Endothelial cell of umbilical vein (primary cell): ENCODE data around the gene LENEP. TPM values are rescaled to one million over a fixed set of nuclear protein-coding genes. Genes with fewer than 3 reads are reported as not detected.

Experiments used
- BruUV-seq: library from RNA; stranded (reverse); fragments of 400-500 nt; replicated peaks from 2 replicates; lab custom pipeline; 2021; lab: Mats Ljungman, UMichigan
- CTCF ChIA-PET: fragments of 300-600, 350-600 bp; sonication (Branson Sonifier 250); formaldehyde crosslinking; loops from one replicate; lab custom pipeline; 2021; ENCODE audit warnings: antibody characterized with exemption, inconsistent platforms; lab: Charles Lee
- POLR2A ChIA-PET: fragments of 300-600, 350-600 bp; sonication (Branson Sonifier 250); formaldehyde crosslinking; loops from one replicate; lab custom pipeline; 2021; ENCODE audit warnings: antibody characterized with exemption, inconsistent platforms; lab: Charles Lee
- DNase-seq: peaks from one replicate; pipeline ENCODE4 v3.0.0-alpha.2; 2011; ENCODE audit warnings: low read depth, low spot score
- FAIRE-seq: peaks from 2 replicates; lab custom pipeline; 2011; peaks lifted over from hg19 to GRCh38; lab: Jason Lieb, UNC
- H2AFZ ChIP-seq: 2 replicates; pipeline ENCODE4 v1.6.0; 2012; ENCODE audit warnings: low read depth, low read length, control low read depth, inconsistent platforms
- H3K27ac ChIP-seq: 2 replicates; pipeline ENCODE4 v1.5.1; 2011; ENCODE audit warnings: low read depth, mild to moderate bottlenecking, control low read depth, low read length, moderate library complexity; ENCODE audit not compliant: insufficient read depth
- H3K27me3 ChIP-seq, 2 experiments: 2 replicates each; pipeline versions ENCODE4 v1.6.0 to v1.6.1; 2011; ENCODE audit warnings: low read length in 2 of 2, mixed read lengths in 1 of 2; ENCODE audit not compliant: control insufficient read depth in 2 of 2, insufficient read depth in 2 of 2
- H3K36me3 ChIP-seq, 2 experiments: 2 replicates in 1 of 2; 3 replicates in 1 of 2; pipeline ENCODE4 v1.5.1; 2011; ENCODE audit warnings: low read length in 2 of 2, mild to moderate bottlenecking in 1 of 2, moderate library complexity in 1 of 2; ENCODE audit not compliant: control insufficient read depth in 2 of 2, insufficient read depth in 2 of 2; ENCODE audit errors: extremely low read depth in 1 of 2
- H3K4me1 ChIP-seq: 3 replicates; pipeline ENCODE4 v1.5.1; 2011; ENCODE audit warnings: mild to moderate bottlenecking, low read length; ENCODE audit not compliant: control insufficient read depth, insufficient read depth; ENCODE audit errors: extremely low read depth
- H3K4me2 ChIP-seq: 2 replicates; pipeline ENCODE4 v1.6.1; 2011; ENCODE audit warnings: low read length, control low read depth, mixed read lengths; ENCODE audit not compliant: insufficient read depth
- H3K4me3 ChIP-seq, 3 experiments: fragments of 200-600 bp in 1 of 3; sonication (generic), shearing (Covaris generic) in 1 of 3; replicated peaks in 1 of 3; 2 replicates each; pipeline ENCODE4 v1.5.1; 2011 to 2016; ENCODE audit warnings: control low read depth in 3 of 3, low read length in 3 of 3, mild to moderate bottlenecking in 2 of 3, inconsistent platforms in 1 of 3, low read depth in 1 of 3, moderate library complexity in 1 of 3; ENCODE audit not compliant: insufficient read depth in 1 of 3
- H3K79me2 ChIP-seq: 2 replicates; pipeline ENCODE4 v1.6.0; 2012; ENCODE audit warnings: low read length, inconsistent platforms; ENCODE audit not compliant: control insufficient read depth, insufficient read depth
- H3K9ac ChIP-seq: replicated peaks from 2 replicates; pipeline ENCODE3; 2011; ENCODE audit warnings: low read length, control low read depth; ENCODE audit not compliant: insufficient read depth; ENCODE audit errors: extremely low read depth
- H3K9me1 ChIP-seq: replicated peaks from 3 replicates; pipeline ENCODE4 v1.6.0; 2011; ENCODE audit warnings: mild to moderate bottlenecking, low read length; ENCODE audit not compliant: control insufficient read depth, insufficient read depth; ENCODE audit errors: extremely low read depth
- H3K9me3 ChIP-seq: replicated peaks from 2 replicates; pipeline ENCODE4 v1.5.1; 2012; ENCODE audit warnings: low read length, inconsistent platforms; ENCODE audit not compliant: control insufficient read depth, insufficient read depth
- H4K20me1 ChIP-seq: replicated peaks from 2 replicates; pipeline ENCODE3; 2011; ENCODE audit warnings: mild to moderate bottlenecking, low read length; ENCODE audit not compliant: control insufficient read depth, insufficient read depth; ENCODE audit errors: extremely low read depth
- EZH2 ChIP-seq: IDR thresholded peaks from 2 replicates; pipeline ENCODE4 v1.6.1; 2012; ENCODE audit warnings: borderline replicate concordance, low read depth, mild to moderate bottlenecking, moderate library complexity, low read length, inconsistent platforms; ENCODE audit not compliant: severe bottlenecking
- FOS ChIP-seq: IDR thresholded peaks from 2 replicates; pipeline ENCODE4 v1.6.1; 2011; ENCODE audit warnings: mild to moderate bottlenecking, low read length, moderate library complexity, borderline replicate concordance; ENCODE audit not compliant: insufficient read depth
- GATA2 ChIP-seq: IDR thresholded peaks from 2 replicates; pipeline ENCODE4 v1.7.0; 2011; ENCODE audit warnings: low read depth, mild to moderate bottlenecking, moderate library complexity, mixed read lengths, low read length; ENCODE audit not compliant: insufficient read length, insufficient read depth
- JUN ChIP-seq: IDR thresholded peaks from 2 replicates; pipeline ENCODE4 v1.6.1; 2011; ENCODE audit warnings: borderline replicate concordance, low read depth; ENCODE audit not compliant: insufficient read length, insufficient read depth
- MYC ChIP-seq: IDR thresholded peaks from one replicate; pipeline ENCODE4 v1.6.1; 2011; ENCODE audit warnings: mild to moderate bottlenecking, low read depth, low read length
- POLR2A ChIP-seq: IDR thresholded peaks from 2 replicates; pipeline ENCODE4 v1.6.1; 2012; ENCODE audit warnings: low read depth, mild to moderate bottlenecking, control low read depth, low read length
- POLR2AphosphoS5 ChIP-seq: IDR thresholded peaks from 2 replicates; pipeline ENCODE4 v1.6.1; 2012; ENCODE audit warnings: low read depth, mild to moderate bottlenecking, control low read depth, low read length, moderate library complexity; ENCODE audit not compliant: insufficient read depth
- dilution Hi-C: fragments of 300-500 bp; cut with MboI; formaldehyde crosslinking; loops from one replicate; pipeline ENCODE4 v1.15.0; 2019; ENCODE audit warnings: low sequenced_read_pairs; ENCODE audit not compliant: extremely low pct_ligation_motif_present
- intact Hi-C: fragments of 100-400 bp; cut with micrococcal nuclease; formaldehyde crosslinking; loops from one replicate; pipeline ENCODE4 v1.10.0; 2022
- polyA plus RNA-seq, 4 experiments: library from polyadenylated mRNA; depleted of rRNA in 3 of 4; stranded (reverse) in 3 of 4; unstranded in 1 of 4; fragments of >200 nt; gene quantifications; 2 replicates each; pipeline versions ENCODE4 v1.2.1 to v1.2.3, GENCODE V29; 2011 to 2012; ENCODE audit warnings: missing spikeins in 1 of 4
- total RNA-seq: library from RNA; stranded (reverse); gene quantifications from 2 replicates; pipeline ENCODE4 v1.2.3, GENCODE V29; 2021
- TF ChIP-seq, protein P1 (sequence below), 2 donors: IDR thresholded peaks; 1 replicate in 1 of 2; 2 replicates in 1 of 2; pipeline ENCODE4 v1.5.1; 2011; ENCODE audit warnings: low read length in 2 of 2, mild to moderate bottlenecking in 2 of 2, moderate library complexity in 2 of 2, control low read depth in 1 of 2, inconsistent platforms in 1 of 2, low read depth in 1 of 2; ENCODE audit not compliant: insufficient read depth in 1 of 2; ENCODE audit errors: extremely low read depth in 1 of 2
- TF ChIP-seq, protein P2 (sequence below): IDR thresholded peaks from 2 replicates; pipeline ENCODE4 v1.6.1; 2011; ENCODE audit not compliant: insufficient read depth, insufficient read length

Gene LENEP
- total and polyA plus RNA-seq, 2 donors (not counting 3 experiments of a cell fraction or from before 2014, with no cell fraction given), result 0.64 TPM; not detected in 1

DNA sequence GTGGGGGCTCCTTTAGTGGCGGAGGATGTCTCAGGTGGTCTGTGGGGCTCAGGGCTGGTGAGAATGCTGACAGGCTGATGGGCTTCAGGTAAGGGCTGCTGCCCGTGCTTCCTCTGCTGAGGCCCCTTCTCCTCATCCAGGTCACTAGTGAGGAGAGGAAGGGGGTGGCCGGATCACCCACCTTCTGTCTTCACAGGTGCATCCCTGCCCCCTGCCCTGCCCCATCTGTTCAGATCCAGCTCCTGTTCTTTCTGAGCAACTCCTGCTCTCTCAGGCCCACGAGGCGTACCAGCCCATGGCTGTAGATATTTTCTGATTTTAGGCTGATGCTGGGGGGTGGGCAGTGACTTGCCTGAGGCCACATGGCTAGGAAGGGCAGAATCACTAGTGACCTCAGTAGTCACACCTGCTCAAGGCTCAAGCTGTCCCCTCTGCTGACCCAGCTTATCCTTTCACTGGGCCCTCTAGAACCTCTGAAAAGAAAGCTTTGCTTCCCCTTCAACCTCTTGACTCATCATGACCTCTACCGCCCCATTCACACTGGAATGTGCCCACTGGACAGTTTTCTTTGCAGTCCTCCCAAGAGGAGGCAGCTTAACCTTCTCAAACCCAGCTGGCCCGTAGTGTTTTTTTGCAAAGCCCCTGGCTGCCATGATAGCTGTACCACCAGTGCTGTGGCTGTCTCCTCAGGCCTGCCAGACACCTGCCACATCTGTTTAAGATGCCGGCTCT, 25.4 kb downstream of the LENEP start:
- dilution Hi-C loops (no loop called here), intact Hi-C loops (loop anchor here (5.0 kb wide), 1 partner anchor 461 kb away; the partner anchor contains the start of gene UBE2Q1)
- Histone ChIP-seq H3K9ac (no peak overlapping the region), H3K36me3 (peaks cover 0 to 19% of the 10 kb centered on the region in 2 experiments), H4K20me1 (no peaks in the 10 kb centered on the region), H2AFZ (no peak overlapping the region), H3K9me1 (no peaks in the 10 kb centered on the region), H3K79me2 (no peaks in the 10 kb centered on the region), H3K27ac (no peak overlapping the region), H3K9me3 (no peaks in the 10 kb centered on the region), H3K27me3 (no peaks in the 10 kb centered on the region), H3K4me2 (no peak overlapping the region), H3K4me3 (no peak overlapping the region), H3K4me1 (peaks cover 9% of the 10 kb centered on the region)
- ChIA-PET CTCF (interaction anchor here (0.6 to 2.4 kb wide), 7 partner anchors 19 to 82 kb away, joined by 3 to 16 read pairs (median 4); partner anchors contain the start of genes LENEP and PMVK), POLR2A (interaction anchor here (0.6 kb wide), 1 partner anchor 8 kb away, joined by 6 read pairs; no protein-coding TSS in a partner anchor)
- no TSS peak for BruUV-seq
- FAIRE-seq, result no peak
- TF ChIP-seq, protein P1, sequence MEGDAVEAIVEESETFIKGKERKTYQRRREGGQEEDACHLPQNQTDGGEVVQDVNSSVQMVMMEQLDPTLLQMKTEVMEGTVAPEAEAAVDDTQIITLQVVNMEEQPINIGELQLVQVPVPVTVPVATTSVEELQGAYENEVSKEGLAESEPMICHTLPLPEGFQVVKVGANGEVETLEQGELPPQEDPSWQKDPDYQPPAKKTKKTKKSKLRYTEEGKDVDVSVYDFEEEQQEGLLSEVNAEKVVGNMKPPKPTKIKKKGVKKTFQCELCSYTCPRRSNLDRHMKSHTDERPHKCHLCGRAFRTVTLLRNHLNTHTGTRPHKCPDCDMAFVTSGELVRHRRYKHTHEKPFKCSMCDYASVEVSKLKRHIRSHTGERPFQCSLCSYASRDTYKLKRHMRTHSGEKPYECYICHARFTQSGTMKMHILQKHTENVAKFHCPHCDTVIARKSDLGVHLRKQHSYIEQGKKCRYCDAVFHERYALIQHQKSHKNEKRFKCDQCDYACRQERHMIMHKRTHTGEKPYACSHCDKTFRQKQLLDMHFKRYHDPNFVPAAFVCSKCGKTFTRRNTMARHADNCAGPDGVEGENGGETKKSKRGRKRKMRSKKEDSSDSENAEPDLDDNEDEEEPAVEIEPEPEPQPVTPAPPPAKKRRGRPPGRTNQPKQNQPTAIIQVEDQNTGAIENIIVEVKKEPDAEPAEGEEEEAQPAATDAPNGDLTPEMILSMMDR (IDR thresholded peaks at IDR 0.05; ENCODE audit: extremely low read depth in 1 of 2, insufficient read depth in 1 of 2, low read depth in 1 of 2, low read length in 2 of 2), result no peak
- no peak for TF ChIP-seq JUN
- TF ChIP-seq GATA2, result no peak
- no peak for TF ChIP-seq POLR2AphosphoS5
- TF ChIP-seq, protein P2, sequence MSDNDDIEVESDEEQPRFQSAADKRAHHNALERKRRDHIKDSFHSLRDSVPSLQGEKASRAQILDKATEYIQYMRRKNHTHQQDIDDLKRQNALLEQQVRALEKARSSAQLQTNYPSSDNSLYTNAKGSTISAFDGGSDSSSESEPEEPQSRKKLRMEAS, result no peak
- TF ChIP-seq POLR2A, result no peak
- TF ChIP-seq FOS, result no peak
- TF ChIP-seq EZH2, result no peak
- no peak for TF ChIP-seq MYC
- no peak for DNase-seq
